ENCODE data around the gene SEMA4D.
A peak's percentile ranks its signal among the peaks of the same experiment; 100 is the strongest.
"Not testable (repeated sequence)": the region's sequence is repeated elsewhere in the genome, so short reads cannot be mapped to it uniquely, and the experiment has no call there.

Gene SEMA4D

DNA sequence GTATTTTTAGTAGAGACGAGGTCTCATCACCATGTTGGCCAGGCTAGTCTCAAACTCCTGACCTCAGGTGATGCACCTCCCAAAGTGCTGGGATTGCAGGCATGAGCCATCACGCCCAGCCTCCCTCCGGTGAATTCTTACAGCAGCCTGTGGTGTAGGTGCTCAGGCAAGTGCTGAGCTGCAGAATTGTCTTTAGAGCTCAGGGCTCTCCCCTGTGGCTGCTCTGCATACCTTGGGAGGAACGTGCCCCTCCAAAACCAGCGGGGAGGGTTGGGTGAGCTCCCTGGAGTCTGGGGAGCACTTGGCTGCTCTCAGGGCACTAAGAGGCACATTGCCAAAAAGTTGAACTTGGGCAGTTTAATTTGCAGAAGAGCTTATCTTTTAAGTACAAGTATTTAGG is 150.3 kb downstream of the SEMA4D start:
- Histone ChIP-seq H3K9ac (ENCODE audit: low read depth, low read length) (no peak overlapping the region), H3K36me3 (ENCODE audit: insufficient read depth, low read length) (peaks cover 46% of the 10 kb centered on the region), H3K9me3 (ENCODE audit: control insufficient read depth, insufficient read depth, low read length) (no peaks in the 10 kb centered on the region), H3K4me1 (ENCODE audit: insufficient read depth, low read length) (no peaks in the 10 kb centered on the region)

DNA sequence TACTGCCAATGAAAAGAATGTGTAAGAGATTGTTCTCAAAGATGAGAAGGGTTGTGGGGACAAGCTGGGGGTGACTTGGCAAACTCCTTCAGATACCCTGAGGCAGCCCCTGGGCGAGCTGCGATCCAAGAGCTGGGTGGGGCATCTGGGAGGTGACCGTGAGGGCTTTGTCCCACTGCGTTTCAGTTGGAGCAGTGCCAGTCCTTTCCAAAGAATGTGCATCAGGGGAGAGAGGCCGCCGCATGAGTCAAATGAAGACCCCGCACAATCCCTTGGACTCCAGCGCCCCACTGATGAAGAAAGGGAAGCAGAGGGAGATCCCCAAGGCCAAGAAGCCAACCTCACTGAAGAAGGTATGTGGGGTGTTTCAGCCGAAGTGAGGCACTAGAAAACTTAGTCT is 151.2 kb downstream of the SEMA4D start:
- no peak overlapping the region for H3K9ac ChIP-seq (ENCODE audit: low read depth, low read length)
- H3K36me3 ChIP-seq (ENCODE audit: insufficient read depth, low read length): peaks cover 47% of the 10 kb centered on the region
- H3K4me1 ChIP-seq (ENCODE audit: insufficient read depth, low read length): no peaks in the 10 kb centered on the region
- H3K9me3 ChIP-seq (ENCODE audit: control insufficient read depth, insufficient read depth, low read length): no peaks in the 10 kb centered on the region

DNA sequence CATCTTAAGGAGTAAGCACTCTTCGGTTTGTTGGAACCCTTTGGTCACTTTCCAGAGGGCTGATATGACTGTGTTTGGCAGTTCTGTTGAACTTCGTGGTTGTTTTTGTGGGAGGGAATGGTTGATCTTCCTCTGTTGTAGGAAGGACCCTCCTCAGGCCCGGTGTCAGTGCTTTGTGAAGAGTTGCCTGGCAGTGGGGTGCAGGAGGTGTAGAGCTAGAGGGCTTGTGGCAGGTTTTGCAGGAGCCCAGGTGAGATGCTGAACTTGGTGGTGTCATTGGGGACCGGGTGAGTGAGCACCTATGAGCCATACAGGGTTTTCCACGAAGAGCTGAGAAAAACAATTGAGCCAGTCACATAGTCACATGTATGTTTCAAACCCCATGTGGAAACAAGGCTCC is 152.4 kb downstream of the SEMA4D start:
- Histone ChIP-seq H3K4me1 (ENCODE audit: insufficient read depth, low read length) (no peaks in the 10 kb centered on the region), H3K36me3 (ENCODE audit: insufficient read depth, low read length) (peaks cover 36% of the 10 kb centered on the region), H3K9ac (ENCODE audit: low read depth, low read length) (no peak overlapping the region), H3K9me3 (ENCODE audit: control insufficient read depth, insufficient read depth, low read length) (no peaks in the 10 kb centered on the region)

DNA sequence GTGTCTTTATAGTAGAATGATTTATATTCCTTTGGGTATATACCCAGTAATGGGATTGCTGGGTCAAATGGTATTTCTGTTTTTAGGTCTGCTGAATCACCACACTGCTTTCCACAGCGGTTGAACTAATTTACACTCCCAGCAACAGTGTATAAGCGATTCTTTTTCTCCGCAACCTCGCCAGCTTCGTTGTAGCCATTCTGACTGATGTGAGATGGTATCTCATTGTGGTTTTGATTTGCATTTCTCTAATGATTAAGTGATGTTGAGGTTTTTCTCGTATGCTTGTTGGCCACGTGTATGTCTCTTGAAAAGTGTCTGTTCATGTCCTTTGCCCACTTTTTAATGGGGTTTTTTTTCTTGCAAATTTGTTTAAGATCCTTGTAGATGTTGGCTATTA is 154.1 kb downstream of the SEMA4D start:
- H3K9ac ChIP-seq (ENCODE audit: low read depth, low read length); H3K9me3 ChIP-seq (ENCODE audit: control insufficient read depth, insufficient read depth, low read length); H3K4me1 ChIP-seq (ENCODE audit: insufficient read depth, low read length): not testable (repeated sequence)
- peaks cover 38% of the 10 kb centered on the region for H3K36me3 ChIP-seq (ENCODE audit: insufficient read depth, low read length)

DNA sequence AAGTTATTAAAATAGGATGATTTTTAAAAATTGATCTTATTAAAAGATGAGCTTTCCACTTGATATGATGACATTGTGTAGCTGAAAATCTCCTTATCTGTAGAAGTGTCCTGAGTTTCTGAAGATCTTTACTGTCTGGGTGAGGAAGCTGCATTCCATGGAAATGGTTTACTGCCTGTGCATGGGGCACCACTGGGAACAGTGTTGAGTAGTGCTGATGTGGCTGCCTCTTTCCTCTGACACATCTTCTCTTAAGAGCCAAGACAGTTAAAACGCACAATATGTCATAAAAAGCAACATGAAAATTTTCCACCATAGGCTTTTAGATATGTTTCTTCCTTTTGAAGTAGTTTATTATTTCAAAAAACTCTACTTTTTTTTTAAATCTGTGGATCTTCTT is 155.0 kb downstream of the SEMA4D start:
- H3K9me3 ChIP-seq (ENCODE audit: control insufficient read depth, insufficient read depth, low read length): no peaks in the 10 kb centered on the region
- H3K36me3 ChIP-seq (ENCODE audit: insufficient read depth, low read length): peaks cover 38% of the 10 kb centered on the region
- H3K4me1 ChIP-seq (ENCODE audit: insufficient read depth, low read length): no peaks in the 10 kb centered on the region
- H3K9ac ChIP-seq (ENCODE audit: low read depth, low read length): no peak overlapping the region

DNA sequence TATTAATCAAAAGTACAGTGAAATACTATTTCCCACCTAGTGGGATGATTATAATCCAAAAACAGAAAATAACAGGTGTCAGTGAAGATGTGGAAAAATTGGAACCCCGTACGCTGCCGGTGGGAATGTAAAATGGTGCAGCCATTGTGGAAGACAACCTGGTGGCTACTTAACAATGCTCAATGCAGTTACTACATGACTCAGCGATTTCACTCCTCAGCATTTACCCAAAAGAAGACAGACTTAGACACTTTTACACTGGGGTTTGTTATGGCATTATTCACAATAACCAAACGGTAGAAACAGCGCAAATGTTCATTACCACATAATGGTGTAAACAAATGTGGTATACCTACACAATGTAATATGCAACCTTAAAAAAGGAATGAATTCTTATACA is 155.7 kb downstream of the SEMA4D start:
- H3K9me3 ChIP-seq (ENCODE audit: control insufficient read depth, insufficient read depth, low read length): no peaks in the 10 kb centered on the region
- peaks cover 41% of the 10 kb centered on the region for H3K36me3 ChIP-seq (ENCODE audit: insufficient read depth, low read length)
- H3K4me1 ChIP-seq (ENCODE audit: insufficient read depth, low read length): no peaks in the 10 kb centered on the region
- no peak overlapping the region for H3K9ac ChIP-seq (ENCODE audit: low read depth, low read length)

DNA sequence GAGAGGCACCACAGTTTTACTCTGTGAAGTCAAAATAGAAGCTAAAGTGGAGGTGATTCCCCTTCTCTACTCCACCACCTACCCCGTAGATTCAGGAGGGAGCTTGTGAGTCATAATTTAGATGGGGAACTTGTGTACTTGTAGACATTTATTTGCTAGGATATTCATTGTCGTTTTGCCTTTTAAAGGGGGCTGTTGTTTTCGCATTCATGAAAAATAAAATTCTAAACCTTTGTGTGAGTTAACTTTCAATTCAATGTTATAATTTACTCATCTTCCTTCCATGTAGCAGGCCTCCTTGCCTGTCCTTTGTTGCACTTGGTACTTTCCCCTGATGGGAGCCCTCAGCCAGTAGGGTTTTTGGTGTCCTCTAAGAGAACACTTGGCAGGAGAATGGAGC is 157.6 kb downstream of the SEMA4D start:
- Histone ChIP-seq H3K36me3 (ENCODE audit: insufficient read depth, low read length) (peaks cover 32% of the 10 kb centered on the region), H3K9me3 (ENCODE audit: control insufficient read depth, insufficient read depth, low read length) (no peaks in the 10 kb centered on the region), H3K9ac (ENCODE audit: low read depth, low read length) (no peak overlapping the region), H3K4me1 (ENCODE audit: insufficient read depth, low read length) (no peaks in the 10 kb centered on the region)

DNA sequence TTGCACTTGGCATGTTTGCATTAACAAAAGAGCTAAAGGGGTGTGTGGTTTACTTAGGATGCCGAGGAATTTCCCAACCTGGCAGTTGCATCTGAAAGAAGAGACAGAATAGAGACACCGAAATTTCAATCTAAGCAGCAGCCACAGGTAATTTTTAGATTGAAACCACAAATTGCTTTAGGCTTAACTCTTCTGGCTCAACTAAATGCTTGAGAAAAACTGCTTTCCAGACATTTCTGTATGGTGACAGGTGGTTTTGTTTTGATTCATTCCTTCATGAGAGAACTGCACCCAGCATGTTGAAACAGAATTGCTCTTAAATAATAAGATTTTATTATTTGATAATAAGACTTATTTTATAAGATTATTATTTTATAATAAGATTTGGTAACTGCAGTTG is 158.1 kb downstream of the SEMA4D start:
- H3K9me3 ChIP-seq (ENCODE audit: control insufficient read depth, insufficient read depth, low read length): no peaks in the 10 kb centered on the region
- no peak overlapping the region for H3K9ac ChIP-seq (ENCODE audit: low read depth, low read length)
- no peaks in the 10 kb centered on the region for H3K4me1 ChIP-seq (ENCODE audit: insufficient read depth, low read length)
- peaks cover 31% of the 10 kb centered on the region for H3K36me3 ChIP-seq (ENCODE audit: insufficient read depth, low read length)

DNA sequence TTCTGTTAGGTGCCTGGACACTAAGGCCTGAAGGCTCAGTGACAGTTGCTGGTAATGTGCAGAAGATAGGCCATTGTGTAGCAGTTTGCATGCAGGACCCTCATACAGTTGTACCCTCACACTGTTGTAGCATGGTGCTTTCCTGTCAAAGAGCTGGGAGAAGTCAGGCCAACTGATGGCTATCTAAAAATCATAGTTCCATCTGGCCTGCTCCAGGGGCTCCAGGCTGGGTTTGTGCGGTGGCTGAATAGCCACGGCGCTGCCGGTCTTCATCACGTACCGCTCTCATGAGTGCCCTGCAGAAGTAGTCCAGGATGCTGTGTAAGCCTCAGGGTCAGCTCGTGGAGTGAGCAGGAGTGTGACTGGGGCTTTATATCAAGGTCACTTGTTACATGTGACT is 167.4 kb downstream of the SEMA4D start:
- Histone ChIP-seq H3K9ac (ENCODE audit: low read depth, low read length) (no peak overlapping the region), H3K9me3 (ENCODE audit: control insufficient read depth, insufficient read depth, low read length) (no peaks in the 10 kb centered on the region), H3K36me3 (ENCODE audit: insufficient read depth, low read length) (peaks cover 16% of the 10 kb centered on the region), H3K4me1 (ENCODE audit: insufficient read depth, low read length) (no peaks in the 10 kb centered on the region)

DNA sequence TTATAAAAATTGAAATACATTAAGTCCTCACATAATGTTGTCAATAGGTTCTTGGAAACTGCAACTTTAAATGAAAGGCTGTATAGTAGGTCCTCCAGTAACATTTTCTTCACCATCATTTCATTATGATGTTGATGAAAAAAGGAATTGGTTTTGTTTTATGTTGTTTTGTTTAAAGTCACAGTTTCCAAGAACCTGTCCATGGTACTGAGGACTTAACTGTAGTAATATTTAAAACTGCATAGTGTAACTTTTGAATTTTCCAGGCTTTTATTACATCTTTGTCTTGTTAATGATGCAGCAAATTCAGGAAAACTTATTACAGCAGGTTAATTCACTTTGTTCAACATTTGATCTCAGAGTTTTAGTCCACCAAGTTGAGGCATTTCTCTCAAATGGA is 168.0 kb downstream of the SEMA4D start:
- no peaks in the 10 kb centered on the region for H3K9me3 ChIP-seq (ENCODE audit: control insufficient read depth, insufficient read depth, low read length)
- H3K9ac ChIP-seq (ENCODE audit: low read depth, low read length): no peak overlapping the region
- no peaks in the 10 kb centered on the region for H3K4me1 ChIP-seq (ENCODE audit: insufficient read depth, low read length)
- H3K36me3 ChIP-seq (ENCODE audit: insufficient read depth, low read length): peaks cover 16% of the 10 kb centered on the region

DNA sequence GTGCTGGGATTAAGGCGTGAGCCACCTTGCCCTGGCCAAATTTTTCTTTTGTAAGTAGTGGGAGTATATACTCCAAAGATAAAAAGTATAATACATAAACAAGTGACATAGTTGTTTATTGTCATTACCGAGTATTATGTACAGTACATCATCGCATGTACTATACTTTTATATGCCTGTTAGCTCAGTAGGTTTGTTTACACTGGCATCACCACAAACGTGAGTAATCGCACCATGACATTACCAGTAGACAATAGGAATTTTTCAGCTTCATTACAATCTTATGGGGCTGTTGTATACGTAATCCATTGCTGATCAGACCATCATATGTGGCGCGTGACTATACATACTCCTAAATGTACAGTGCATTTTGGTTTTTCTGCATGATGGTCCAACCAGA is 169.8 kb downstream of the SEMA4D start:
- Histone ChIP-seq H3K36me3 (ENCODE audit: insufficient read depth, low read length) (peaks cover 7% of the 10 kb centered on the region), H3K9ac (ENCODE audit: low read depth, low read length) (no peak overlapping the region), H3K4me1 (ENCODE audit: insufficient read depth, low read length) (no peaks in the 10 kb centered on the region), H3K9me3 (ENCODE audit: control insufficient read depth, insufficient read depth, low read length) (no peaks in the 10 kb centered on the region)

DNA sequence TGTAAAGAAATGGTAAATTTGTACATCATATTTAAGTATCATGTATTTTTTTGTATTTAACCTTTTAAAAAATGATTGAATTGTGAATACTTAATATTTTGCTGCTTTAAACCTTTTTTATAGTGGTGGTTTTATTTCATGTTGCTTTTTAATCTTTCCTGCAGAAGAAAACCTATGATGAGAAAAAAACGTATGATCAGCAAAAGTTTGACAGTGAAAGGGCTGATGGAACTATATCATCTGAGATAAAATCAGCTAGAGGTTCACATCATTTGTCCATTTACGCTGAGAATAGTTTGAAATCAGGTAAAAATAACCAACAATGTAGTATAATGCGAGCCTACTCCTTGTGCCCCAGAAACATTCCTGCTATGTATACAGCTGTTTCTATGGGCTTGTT is 172.2 kb downstream of the SEMA4D start:
- no peaks in the 10 kb centered on the region for H3K9me3 ChIP-seq (ENCODE audit: control insufficient read depth, insufficient read depth, low read length)
- no peaks in the 10 kb centered on the region for H3K4me1 ChIP-seq (ENCODE audit: insufficient read depth, low read length)
- no peak overlapping the region for H3K9ac ChIP-seq (ENCODE audit: low read depth, low read length)
- peaks cover 7% of the 10 kb centered on the region for H3K36me3 ChIP-seq (ENCODE audit: insufficient read depth, low read length)

DNA sequence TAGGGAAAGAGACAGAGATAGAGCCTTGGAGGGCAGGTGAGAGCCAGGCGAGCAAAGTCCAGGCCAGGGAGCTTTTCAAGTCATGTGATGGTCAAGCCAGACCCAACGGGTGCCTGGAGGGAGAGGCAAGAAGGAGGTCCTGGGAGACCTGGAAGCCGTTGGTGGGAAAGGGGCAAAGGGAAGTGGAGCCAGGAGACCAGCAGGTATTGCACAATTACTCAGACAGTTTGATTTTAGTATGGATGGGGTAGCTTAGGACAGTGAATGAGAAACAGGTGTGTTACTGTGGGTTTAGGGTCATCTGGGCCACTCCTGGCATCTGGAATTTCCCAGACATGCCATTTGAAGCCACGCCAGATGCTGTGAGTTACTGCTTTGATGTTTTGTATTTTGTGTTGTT is 174.5 kb downstream of the SEMA4D start:
- no peak overlapping the region for H3K9ac ChIP-seq (ENCODE audit: low read depth, low read length)
- no peaks in the 10 kb centered on the region for H3K4me1 ChIP-seq (ENCODE audit: insufficient read depth, low read length)
- peaks cover 3% of the 10 kb centered on the region; the same call in 1 of the 2 replicates for H3K36me3 ChIP-seq (ENCODE audit: insufficient read depth, low read length)
- no peaks in the 10 kb centered on the region for H3K9me3 ChIP-seq (ENCODE audit: control insufficient read depth, insufficient read depth, low read length)

DNA sequence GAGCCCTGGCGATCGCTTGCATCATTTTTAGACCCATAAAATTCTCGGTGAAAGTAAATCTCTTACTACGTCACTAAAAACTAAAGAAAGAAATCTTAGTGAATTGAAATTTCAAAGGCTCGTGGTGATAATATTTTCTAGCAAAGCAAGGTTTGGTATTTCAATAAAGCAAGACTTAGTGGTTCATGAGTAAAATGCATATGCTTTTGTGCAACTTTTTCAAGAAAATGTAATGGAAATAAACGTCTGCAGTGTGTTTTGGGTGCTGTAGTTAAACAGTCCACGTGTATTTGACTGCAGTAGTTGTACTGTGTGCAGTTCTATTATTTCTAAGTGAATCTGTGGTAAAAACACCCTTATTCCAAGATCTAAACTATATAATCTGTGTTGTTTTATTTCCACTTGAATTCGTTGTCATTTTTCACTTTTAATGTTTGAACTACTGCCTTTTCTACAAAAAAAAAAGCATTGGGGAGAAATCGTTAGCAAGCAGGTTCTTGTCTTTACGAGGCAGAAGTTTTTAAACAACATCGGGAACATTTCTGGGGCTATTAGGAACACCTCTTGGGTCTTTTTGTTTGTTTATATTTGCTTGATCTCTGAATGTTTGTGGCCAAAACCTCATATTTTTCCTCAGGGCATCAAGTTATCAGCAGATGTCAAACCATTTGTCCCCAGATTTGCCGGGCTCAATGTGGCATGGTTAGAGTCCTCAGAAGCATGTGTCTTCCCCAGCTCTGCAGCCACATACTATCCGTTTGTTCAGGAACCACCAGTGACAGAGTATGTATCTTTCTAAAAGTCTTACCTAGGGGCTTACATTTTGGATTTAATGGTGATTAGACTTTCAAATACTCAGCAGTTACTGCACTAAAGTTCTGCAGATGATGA is 178.7 kb downstream of the SEMA4D start:
- peak overlapping the region; percentile 68 for H3K9ac ChIP-seq (ENCODE audit: low read depth, low read length)
- H3K9me3 ChIP-seq (ENCODE audit: control insufficient read depth, insufficient read depth, low read length): no peaks in the 10 kb centered on the region
- H3K36me3 ChIP-seq (ENCODE audit: insufficient read depth, low read length): 0 out of 2 replicates have a peak, but pooled peaks cover 7% of the 10 kb centered on the region
- H3K4me1 ChIP-seq (ENCODE audit: insufficient read depth, low read length): peaks cover 4% of the 10 kb centered on the region; the same call in 1 of the 2 replicates
